Activated CD4-positive, alpha-beta memory T cell treated with anti-CD3 and anti-CD28 coated beads for 36 hours (primary cell): Measurements from ENCODE around the gene SFSWAP. TPM values are rescaled to one million over a fixed set of nuclear protein-coding genes. Genes with fewer than 3 reads are reported as not detected.

Experiments used
- CTCF ChIA-PET: fragments of 350-600 bp; sonication (Branson Sonifier 250); formaldehyde crosslinking; loops from one replicate; lab custom pipeline; 2021; ENCODE audit warnings: antibody characterized with exemption, inconsistent platforms; lab: Charles Lee
- POLR2A ChIA-PET: fragments of 350-600 bp; sonication (Branson Sonifier 250); formaldehyde crosslinking; loops from one replicate; lab custom pipeline; 2021; ENCODE audit warnings: antibody characterized with exemption; lab: Charles Lee
- DNase-seq: peaks from one replicate; pipeline ENCODE4 v3.0.0-alpha.2; 2020
- H3K27ac Mint-ChIP-seq: one replicate; pipeline ENCODE4 v1.8.0; 2021; ENCODE audit warnings: mixed read lengths
- H3K27me3 Mint-ChIP-seq: one replicate; pipeline ENCODE4 v1.8.0; 2021; ENCODE audit warnings: mixed read lengths
- H3K36me3 Mint-ChIP-seq: one replicate; pipeline ENCODE4 v1.8.0; 2021; ENCODE audit warnings: mixed read lengths
- H3K4me1 Mint-ChIP-seq: one replicate; pipeline ENCODE4 v1.8.0; 2021; ENCODE audit warnings: low read depth, mixed read lengths
- H3K4me3 Mint-ChIP-seq: one replicate; pipeline ENCODE4 v1.8.0; 2021; ENCODE audit warnings: mild to moderate bottlenecking, mixed read lengths
- H3K9me3 Mint-ChIP-seq: one replicate; pipeline ENCODE4 v1.8.0; 2021; ENCODE audit warnings: mixed read lengths
- intact Hi-C: fragments of 100-400 bp; cut with micrococcal nuclease; formaldehyde crosslinking; loops from one replicate; pipeline ENCODE4 v1.15.1; 2023
- total RNA-seq, 2 experiments: library from RNA; stranded (reverse); gene quantifications; one replicate each; pipeline ENCODE4 v1.2.3, GENCODE V29; 2021

The SFSWAP gene
- total RNA-seq, 2 experiments from 2014 or later = 42.1 to 44.3 TPM

DNA sequence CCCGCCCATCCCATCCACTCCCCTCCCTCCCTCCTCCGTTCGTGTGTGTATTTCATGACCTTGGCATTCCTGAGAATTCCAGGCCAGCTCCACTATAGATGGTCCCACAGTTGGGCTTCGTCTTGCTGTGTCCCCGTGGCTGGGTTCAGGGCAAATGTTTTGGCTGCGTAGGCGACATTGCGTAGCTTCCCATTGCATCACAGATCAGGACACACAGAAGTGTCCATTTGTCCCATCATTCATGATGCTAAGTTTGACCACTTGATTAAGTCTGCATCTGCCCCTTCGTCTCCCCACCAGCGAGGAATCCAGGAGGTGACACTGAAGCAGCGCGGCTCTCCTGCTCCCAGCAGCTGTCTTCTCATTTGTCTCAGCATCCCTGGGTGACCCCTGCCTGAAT is 78.7 kb downstream of the SFSWAP start:
- Mint-ChIP-seq H3K9me3 (no peaks in the 10 kb centered on the region), H3K4me3 (no peak overlapping the region), H3K27me3 (no peaks in the 10 kb centered on the region), H3K36me3 (peaks cover 34% of the 10 kb centered on the region), H3K27ac (no peak overlapping the region), H3K4me1 (no peaks in the 10 kb centered on the region)
- ChIA-PET POLR2A (no interaction called here), CTCF (no interaction called here)
- DNase-seq = no peak
- intact Hi-C loops = no loop called here

DNA sequence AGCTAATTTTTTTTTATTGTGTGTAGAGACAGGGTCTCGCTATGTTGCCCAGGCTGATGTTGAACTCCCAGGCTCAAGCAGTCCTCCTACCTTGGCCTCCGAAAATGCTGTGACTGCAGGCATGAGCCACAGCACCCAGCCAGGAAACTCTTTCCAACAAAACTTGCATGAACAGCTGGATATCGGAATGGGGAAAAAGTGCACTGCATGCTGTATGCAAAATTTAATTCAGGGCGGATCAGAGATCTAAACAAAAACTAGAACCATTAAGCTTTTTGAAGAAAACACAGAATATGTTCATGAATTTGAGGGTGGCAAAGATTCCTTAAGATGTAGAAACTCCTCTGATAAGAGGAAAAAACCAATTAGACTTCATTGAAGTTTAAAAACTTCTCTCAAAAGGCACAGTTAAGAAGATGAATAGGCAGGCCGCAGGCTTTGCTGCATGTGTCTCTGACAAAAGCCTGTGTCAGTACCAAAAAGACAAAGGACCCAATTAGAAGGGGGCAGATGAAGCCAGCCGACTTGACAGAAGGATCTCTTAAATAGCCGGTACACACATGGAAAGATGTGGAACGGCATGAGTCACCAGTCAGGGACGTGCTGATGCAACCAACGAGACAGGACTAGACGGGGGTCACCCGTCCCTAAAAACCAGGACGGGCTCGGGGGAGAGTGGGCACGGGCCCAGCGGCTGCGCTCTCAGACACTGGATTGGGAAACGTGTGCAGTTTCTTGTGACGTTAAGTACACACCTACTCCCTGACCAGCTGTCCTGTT is 82.5 kb downstream of the SFSWAP start:
- Mint-ChIP-seq H3K9me3 (no peaks in the 10 kb centered on the region), H3K27me3 (no peaks in the 10 kb centered on the region), H3K4me1 (no peaks in the 10 kb centered on the region), H3K27ac (no peak overlapping the region), H3K4me3 (no peak overlapping the region), H3K36me3 (peaks cover 18% of the 10 kb centered on the region)
- ChIA-PET POLR2A (no interaction called here), CTCF (no interaction called here)
- no peak for DNase-seq
- intact Hi-C loops = no loop called here

DNA sequence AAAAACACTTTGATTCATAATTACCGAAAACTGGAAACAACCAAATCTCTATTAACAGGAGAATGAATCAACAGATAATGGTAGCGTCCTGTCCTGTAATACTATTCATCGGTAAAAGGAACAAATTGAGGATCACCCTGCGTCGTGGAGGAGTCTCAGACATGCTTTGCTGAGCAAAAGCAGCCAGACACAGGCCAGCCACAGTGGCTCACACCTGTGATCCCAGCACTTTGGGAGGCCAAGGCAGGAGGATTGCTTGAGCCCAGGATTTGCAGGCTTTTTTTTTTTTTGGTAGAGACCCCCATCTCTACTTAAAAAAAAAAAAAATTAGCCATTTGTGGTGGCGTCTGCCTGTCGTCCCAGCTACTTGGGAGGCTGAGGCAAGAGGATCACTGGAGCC is 83.2 kb downstream of the SFSWAP start:
- Mint-ChIP-seq H3K9me3 (no peaks in the 10 kb centered on the region), H3K27ac (no peak overlapping the region), H3K27me3 (no peaks in the 10 kb centered on the region), H3K4me1 (no peaks in the 10 kb centered on the region), H3K4me3 (no peak overlapping the region), H3K36me3 (peaks cover 22% of the 10 kb centered on the region)
- DNase-seq = no peak
- POLR2A ChIA-PET = no interaction called here
- intact Hi-C loops = no loop called here
- CTCF ChIA-PET = no interaction called here

DNA sequence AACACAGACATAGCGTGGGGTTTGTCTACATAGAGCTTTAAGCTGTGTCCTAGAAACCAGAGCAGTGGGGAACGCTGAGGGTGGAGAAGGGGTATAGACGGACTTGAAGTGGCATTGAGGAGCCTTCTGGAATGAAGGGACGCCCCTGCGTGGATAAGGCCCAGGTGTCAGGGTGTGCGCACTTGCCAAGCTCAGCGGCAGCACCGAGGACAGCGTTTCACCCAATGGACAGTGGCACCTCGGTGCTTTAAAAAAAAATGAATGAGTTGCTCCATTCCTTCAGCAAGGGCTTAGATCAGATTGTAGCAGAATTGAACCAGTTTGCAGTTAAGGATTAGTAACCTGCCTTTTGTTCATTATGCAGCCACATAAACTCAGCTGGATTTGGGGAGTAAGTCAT is 83.7 kb downstream of the SFSWAP start:
- Mint-ChIP-seq H3K36me3 (peaks cover 27% of the 10 kb centered on the region), H3K4me1 (no peaks in the 10 kb centered on the region), H3K9me3 (no peaks in the 10 kb centered on the region), H3K27me3 (no peaks in the 10 kb centered on the region), H3K27ac (no peak overlapping the region), H3K4me3 (no peak overlapping the region)
- CTCF ChIA-PET = no interaction called here
- DNase-seq = no peak
- POLR2A ChIA-PET = no interaction called here
- intact Hi-C loops = no loop called here

DNA sequence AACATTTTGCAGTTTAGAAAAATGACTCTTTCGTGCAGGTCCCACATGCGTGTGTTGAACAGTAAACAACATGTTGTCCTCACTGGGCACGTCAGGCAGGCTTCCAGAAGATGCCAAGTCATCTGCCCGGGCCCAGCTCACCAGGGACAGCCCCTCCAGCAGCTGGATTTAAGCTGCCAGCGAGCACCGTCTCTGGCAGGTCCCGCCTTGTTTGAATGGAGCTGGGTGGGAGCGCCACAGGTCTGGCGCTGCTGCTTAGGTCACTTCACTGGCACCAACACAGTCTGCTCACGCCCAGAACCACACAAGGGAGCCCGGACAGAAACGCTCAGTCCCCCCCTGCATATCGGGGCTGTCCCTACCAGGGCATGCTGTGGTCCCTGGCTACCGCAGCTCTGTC is 84.2 kb downstream of the SFSWAP start:
- Mint-ChIP-seq H3K36me3 (peaks cover 27% of the 10 kb centered on the region), H3K9me3 (no peaks in the 10 kb centered on the region), H3K4me3 (no peak overlapping the region), H3K4me1 (no peaks in the 10 kb centered on the region), H3K27me3 (no peaks in the 10 kb centered on the region), H3K27ac (no peak overlapping the region)
- intact Hi-C loops = no loop called here
- DNase-seq = no peak
- POLR2A ChIA-PET = no interaction called here
- CTCF ChIA-PET = no interaction called here

DNA sequence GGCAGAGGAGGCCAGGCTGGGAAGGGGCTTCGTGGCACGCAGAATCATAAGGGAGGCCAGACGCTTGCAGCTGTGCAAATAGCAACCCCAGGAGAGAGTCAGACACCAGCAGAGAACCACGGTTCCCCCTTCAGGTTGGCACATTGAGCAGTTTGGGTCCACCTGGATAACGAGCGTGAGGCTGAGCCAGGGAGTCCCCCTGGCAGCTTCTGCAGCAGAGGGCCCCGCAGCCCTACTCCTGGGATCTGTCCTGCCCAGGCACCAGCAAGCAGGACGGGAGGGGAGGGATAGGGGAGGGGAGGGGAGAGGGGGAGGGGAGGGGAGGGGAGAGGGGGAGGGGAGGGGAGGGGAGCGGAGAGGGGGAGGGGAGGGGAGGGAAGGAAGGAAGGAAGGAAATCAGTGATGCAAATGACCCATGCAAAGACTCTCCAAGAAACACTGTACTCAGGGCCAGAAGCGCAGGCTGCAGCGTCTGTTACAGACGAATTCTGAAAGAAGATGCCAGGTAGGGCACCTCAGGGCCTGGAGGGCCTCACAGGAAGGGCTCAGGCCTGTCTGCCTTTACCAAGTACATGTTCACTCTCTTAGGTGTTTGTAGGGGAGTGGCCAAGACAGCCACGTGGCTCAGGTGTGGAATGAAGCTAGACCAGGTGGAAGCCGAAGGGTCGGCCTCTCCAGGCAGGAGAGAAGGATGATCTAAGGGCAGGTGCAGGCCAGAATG is 85.0 kb downstream of the SFSWAP start:
- Mint-ChIP-seq H3K4me1 (no peaks in the 10 kb centered on the region), H3K27me3 (no peaks in the 10 kb centered on the region), H3K27ac (no peak overlapping the region), H3K9me3 (no peaks in the 10 kb centered on the region), H3K36me3 (peaks cover 27% of the 10 kb centered on the region), H3K4me3 (no peak overlapping the region)
- POLR2A ChIA-PET = no interaction called here
- intact Hi-C loops = no loop called here
- CTCF ChIA-PET = no interaction called here
- DNase-seq = no peak

DNA sequence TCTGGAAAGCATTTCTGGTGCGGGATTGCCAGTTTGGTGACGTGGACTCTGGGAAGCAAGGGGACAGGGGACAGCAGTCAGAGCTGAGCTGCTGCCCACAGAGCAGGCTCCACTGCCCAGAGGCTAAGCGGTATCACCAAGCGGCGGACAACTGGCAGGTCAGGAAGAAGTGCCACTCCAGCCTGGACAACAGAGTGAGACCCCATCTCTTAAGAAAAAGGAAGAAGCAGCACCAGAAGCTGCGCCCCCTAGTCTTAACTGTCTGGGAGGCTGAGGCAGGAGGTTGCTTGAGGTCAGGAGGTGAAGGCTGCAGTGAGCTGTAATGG is 85.5 kb downstream of the SFSWAP start:
- peaks cover 28% of the 10 kb centered on the region for H3K36me3 Mint-ChIP-seq
- H3K9me3 Mint-ChIP-seq = no peaks in the 10 kb centered on the region
- H3K4me1 Mint-ChIP-seq = no peaks in the 10 kb centered on the region
- H3K27me3 Mint-ChIP-seq = no peaks in the 10 kb centered on the region
- intact Hi-C loops = no loop called here
- no peak for DNase-seq
- ChIA-PET POLR2A (no interaction called here), CTCF (no interaction called here)
- H3K4me3 Mint-ChIP-seq = no peak overlapping the region
- no peak overlapping the region for H3K27ac Mint-ChIP-seq

DNA sequence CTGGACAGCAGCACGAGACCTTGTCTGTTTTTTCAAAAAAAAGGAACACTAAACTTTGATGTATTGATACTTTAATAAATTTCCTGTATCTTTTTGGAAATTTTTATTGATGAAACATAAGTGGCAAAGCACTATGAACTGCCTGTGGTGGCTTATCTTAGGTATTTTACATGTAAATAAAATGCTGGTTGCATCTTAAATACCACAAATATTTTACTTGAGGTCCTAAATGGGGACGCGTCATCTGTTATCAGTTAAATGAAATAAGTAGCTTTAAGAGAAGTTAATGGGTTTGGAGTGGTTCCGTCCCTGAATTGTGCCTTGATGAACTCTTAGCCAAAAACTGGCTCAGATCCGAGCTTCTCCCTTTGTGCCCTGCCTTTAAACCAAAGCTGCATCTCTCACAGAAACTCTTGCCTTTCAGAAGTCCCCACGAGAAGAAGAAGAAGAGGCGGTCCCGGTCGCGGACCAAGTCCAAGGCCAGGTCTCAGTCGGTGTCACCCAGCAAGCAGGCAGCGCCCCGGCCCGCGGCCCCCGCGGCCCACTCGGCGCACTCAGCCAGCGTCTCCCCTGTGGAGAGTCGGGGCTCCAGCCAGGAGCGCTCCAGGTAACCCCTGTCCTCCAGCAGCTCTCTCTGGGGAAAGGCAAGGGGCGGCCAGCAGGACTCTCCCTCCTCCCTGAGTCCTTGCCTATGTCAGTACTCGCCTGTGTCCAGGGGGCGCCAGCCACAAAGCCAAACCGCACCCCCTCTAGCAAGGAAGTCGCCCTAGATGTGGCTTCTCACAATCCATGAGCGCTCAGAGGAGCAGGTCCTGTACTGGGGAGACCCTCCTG is 86.1 kb downstream of the SFSWAP start:
- H3K27me3 Mint-ChIP-seq = no peaks in the 10 kb centered on the region
- no peaks in the 10 kb centered on the region for H3K4me1 Mint-ChIP-seq
- POLR2A ChIA-PET = no interaction called here
- no peak overlapping the region for H3K27ac Mint-ChIP-seq
- DNase-seq = no peak
- CTCF ChIA-PET = no interaction called here
- H3K4me3 Mint-ChIP-seq = no peak overlapping the region
- H3K9me3 Mint-ChIP-seq = no peaks in the 10 kb centered on the region
- H3K36me3 Mint-ChIP-seq = peaks cover 32% of the 10 kb centered on the region
- intact Hi-C loops = no loop called here

DNA sequence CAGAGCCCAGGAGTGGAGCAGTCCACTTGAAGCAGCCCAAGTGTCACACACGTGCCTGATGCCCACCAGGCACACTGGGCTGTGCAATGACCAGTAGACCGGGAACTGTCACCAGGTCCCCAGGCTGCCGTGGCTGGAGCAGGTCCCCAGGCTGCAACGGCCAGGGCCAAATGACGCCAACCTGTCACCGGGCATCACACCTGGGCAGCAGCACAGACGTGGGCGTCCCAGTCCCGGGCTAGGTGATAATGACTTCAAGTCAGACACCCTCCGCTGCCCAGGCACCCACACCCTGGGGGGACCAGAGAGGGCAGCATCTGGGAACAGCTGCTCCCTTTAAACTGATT is 86.7 kb downstream of the SFSWAP start:
- intact Hi-C loops = no loop called here
- Mint-ChIP-seq H3K4me1 (no peaks in the 10 kb centered on the region), H3K27me3 (no peaks in the 10 kb centered on the region), H3K27ac (no peak overlapping the region), H3K36me3 (peaks cover 34% of the 10 kb centered on the region), H3K4me3 (no peak overlapping the region), H3K9me3 (no peaks in the 10 kb centered on the region)
- CTCF ChIA-PET = no interaction called here
- POLR2A ChIA-PET = no interaction called here
- DNase-seq = no peak

DNA sequence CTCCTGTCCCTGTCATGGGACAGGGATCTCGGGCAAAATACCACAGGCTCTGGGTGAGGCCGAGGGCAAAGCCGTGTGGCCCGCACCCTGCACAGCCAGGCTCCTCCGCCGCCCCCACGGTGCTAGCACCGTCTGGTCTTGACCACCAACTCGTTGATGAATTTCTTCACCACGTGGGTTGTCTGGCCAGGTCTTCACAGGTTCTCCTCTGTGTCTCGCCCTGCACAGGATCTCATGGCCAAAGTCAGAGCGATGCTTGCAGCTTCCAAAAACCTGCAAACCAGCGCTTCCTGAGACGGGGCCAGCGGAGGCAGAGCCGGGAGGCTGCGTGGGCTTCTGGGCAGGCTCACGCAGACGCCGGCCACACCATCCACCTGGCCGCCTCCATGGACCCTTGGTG is 88.3 kb downstream of the SFSWAP start:
- Mint-ChIP-seq H3K36me3 (peaks cover 34% of the 10 kb centered on the region), H3K4me1 (no peaks in the 10 kb centered on the region), H3K27ac (no peak overlapping the region), H3K4me3 (no peak overlapping the region), H3K9me3 (no peaks in the 10 kb centered on the region), H3K27me3 (no peaks in the 10 kb centered on the region)
- intact Hi-C loops = no loop called here
- no peak for DNase-seq
- POLR2A ChIA-PET = no interaction called here
- CTCF ChIA-PET = no interaction called here

DNA sequence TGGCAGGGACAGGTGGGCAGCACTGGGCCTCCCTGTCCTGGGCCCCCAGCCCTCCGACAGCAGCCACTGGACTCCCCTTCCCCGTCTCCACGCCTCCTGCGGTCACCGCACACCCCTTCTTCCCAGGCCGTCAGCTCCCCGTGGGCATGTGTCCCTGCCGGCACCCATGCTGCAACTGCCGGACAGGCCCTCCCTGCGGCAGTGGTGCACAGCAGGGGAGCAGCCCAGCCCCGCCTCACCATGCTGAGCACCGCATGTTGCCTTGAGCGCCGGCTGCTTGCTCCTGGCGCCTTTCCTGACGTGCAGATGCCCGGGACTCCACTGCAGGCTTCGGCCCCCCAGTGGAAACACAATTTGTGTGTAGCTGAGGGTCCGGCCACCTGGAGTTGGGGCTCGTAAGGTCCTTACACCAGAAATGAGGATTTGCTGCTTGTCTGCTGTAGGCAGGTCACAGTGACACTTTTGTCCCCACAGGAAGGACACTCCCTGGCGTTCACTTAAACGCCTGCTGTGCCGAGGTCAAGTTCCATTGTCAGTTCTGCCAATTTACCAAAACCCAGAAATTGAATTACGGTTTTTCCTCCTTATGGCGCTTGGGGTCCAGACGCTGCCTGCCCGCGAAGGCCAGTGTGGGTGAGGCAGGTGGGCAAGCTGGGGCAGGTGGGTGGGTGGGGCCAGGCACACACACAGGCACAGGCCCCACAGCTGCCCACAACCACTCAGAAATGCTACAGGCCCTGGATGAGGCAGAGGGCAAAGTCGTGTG is 89.1 kb downstream of the SFSWAP start:
- no peak for DNase-seq
- ChIA-PET CTCF (no interaction called here), POLR2A (no interaction called here)
- Mint-ChIP-seq H3K27me3 (no peaks in the 10 kb centered on the region), H3K9me3 (no peaks in the 10 kb centered on the region), H3K4me3 (no peak overlapping the region), H3K4me1 (no peaks in the 10 kb centered on the region), H3K36me3 (peaks cover 34% of the 10 kb centered on the region), H3K27ac (no peak overlapping the region)
- intact Hi-C loops = no loop called here

DNA sequence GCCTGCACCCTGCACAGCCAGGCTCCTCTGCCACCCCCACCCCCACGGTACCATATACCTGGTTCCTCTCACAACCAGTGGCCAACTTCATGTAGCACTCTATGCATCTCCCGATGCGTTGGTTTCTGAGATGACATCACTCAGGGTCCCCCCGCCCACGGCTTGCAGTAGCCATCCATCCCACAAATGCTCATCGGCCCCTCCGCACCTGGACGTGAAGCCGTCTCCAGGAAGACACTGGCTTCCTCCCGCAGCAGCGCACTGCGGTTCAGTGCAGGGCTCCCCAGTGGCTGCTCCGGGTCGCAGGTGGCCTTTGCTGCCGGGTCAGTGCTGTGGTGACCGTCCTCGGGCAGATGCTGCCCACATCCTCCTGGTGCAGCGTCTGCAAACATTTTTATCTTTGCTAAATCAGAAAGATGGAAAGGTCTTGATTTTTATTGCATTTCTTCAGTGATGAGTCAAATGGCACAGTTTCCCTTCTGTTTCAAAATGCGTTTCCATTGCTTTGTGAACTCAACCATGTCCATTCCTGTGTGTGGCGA is 89.8 kb downstream of the SFSWAP start:
- Mint-ChIP-seq H3K4me1 (no peaks in the 10 kb centered on the region), H3K27me3 (no peaks in the 10 kb centered on the region), H3K4me3 (no peak overlapping the region), H3K27ac (peak overlapping the region; percentile 45), H3K9me3 (peaks cover 4% of the 10 kb centered on the region), H3K36me3 (peaks cover 34% of the 10 kb centered on the region)
- no peak for DNase-seq
- ChIA-PET POLR2A (no interaction called here), CTCF (no interaction called here)
- intact Hi-C loops = no loop called here
